GM12891 (cell line): ENCODE results near the gene TAP1.
"Not testable (repeated sequence)": the region's sequence is repeated elsewhere in the genome, so short reads cannot be mapped to it uniquely, and the experiment has no call there.

Experiments used
- DNase-seq: peaks from one replicate; pipeline ENCODE4 v3.0.0; 2011; ENCODE audit warnings: low spot score; ENCODE audit not compliant: insufficient read length
- FAIRE-seq: peaks from 2 replicates; lab custom pipeline; 2011; peaks lifted over from hg19 to GRCh38; lab: Jason Lieb, UNC
- PAX5 ChIP-seq: IDR thresholded peaks from 2 replicates; pipeline ENCODE4 v1.6.1; 2011; ENCODE audit warnings: low read length, moderate library complexity, mild to moderate bottlenecking; ENCODE audit not compliant: insufficient read depth, severe bottlenecking
- POLR2A ChIP-seq: IDR thresholded peaks from 2 replicates; pipeline ENCODE4 v1.6.1; 2011; ENCODE audit warnings: low read depth, low read length, control low read depth
- POLR2AphosphoS5 ChIP-seq: IDR thresholded peaks from 2 replicates; pipeline ENCODE4 v1.6.1; 2011; ENCODE audit warnings: low read depth, low read length, control low read depth
- POU2F2 ChIP-seq: IDR thresholded peaks from 2 replicates; pipeline ENCODE4 v1.6.1; 2011; ENCODE audit warnings: low read depth, mild to moderate bottlenecking, control low read depth, low read length, moderate library complexity
- SPI1 ChIP-seq: IDR thresholded peaks from 2 replicates; pipeline ENCODE4 v1.6.1; 2011; ENCODE audit warnings: low read depth, low read length, control low read depth
- TAF1 ChIP-seq: IDR thresholded peaks from 2 replicates; pipeline ENCODE4 v1.6.1; 2011; ENCODE audit warnings: low read depth, low read length, control low read depth

The TAP1 gene

GRCh38 chr6:32825966-32826365 is 27.5 kb downstream of the TAP1 start:
- TF ChIP-seq POU2F2 (no peak), SPI1 (no peak), POLR2AphosphoS5 (no peak), TAF1 (no peak), PAX5 (no peak), POLR2A (no peak)
- DNase-seq (no peak), FAIRE-seq (no peak)

GRCh38 chr6:32819729-32820128 is 33.8 kb downstream of the TAP1 start:
- DNase-seq (no peak), FAIRE-seq (peak; percentile 55)
- TF ChIP-seq PAX5, result no peak
- no peak for TF ChIP-seq POLR2AphosphoS5
- no peak for TF ChIP-seq SPI1
- no peak for TF ChIP-seq POLR2A
- TF ChIP-seq POU2F2, result no peak
- no peak for TF ChIP-seq TAF1

DNA sequence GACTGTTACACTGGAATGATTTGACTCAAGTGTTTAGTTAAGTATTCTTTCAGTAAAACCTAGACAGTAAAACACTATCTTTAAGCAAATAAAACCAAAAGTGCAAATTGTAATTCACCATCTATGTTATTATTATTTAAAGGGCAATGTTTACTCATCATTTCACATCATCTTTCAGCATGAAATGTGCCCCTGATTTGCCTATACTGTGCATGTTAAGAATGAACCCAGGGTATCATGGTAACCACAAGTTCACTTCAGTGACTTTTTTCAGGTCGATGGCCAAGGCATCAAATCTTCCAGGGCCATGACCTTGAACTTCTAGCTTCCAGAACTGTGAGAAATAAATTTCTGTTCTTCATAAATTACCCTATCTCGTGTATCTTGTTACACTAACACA is 34.6 kb downstream of the TAP1 start:
- TF ChIP-seq SPI1 (no peak), PAX5 (no peak), POU2F2 (no peak), POLR2AphosphoS5 (no peak), TAF1 (no peak), POLR2A (no peak)

GRCh38 chr6:32816746-32817204 is 36.7 kb downstream of the TAP1 start, which contains the start of gene HLA-DOB:
HLA-DOB (minus strand) TSS chr6:32817002; CDS start chr6:32816951, 51 bp downstream.
- no peak for FAIRE-seq
- TF ChIP-seq TAF1, result 0 out of 2 replicates have a peak, but pooled peaks have one; percentile 27
- TF ChIP-seq POLR2AphosphoS5, result no peak
- DNase-seq, result peak; percentile 41

More for the DNA sequence above, 34.6 kb downstream of the TAP1 start:
- FAIRE-seq, result peak; percentile 38
- DNase-seq, result no peak

GRCh38 chr6:32815996-32816395 is 37.5 kb downstream of the TAP1 start:
- TF ChIP-seq TAF1 (no peak), PAX5 (no peak), POU2F2 (no peak), POLR2AphosphoS5 (no peak), POLR2A (no peak), SPI1 (no peak)
- peak; percentile 96 for FAIRE-seq
- DNase-seq, result no peak

- FAIRE-seq, result no peak
- TF ChIP-seq TAF1 (no peak), POLR2A (no peak)
Measured at GRCh38 chr6:32815115-32815514, 38.4 kb downstream of the TAP1 start.

GRCh38 chr6:32814145-32814544 is 39.4 kb downstream of the TAP1 start:
- FAIRE-seq, result no peak
- TF ChIP-seq POLR2AphosphoS5, result no peak; the same call in 1 of the 2 replicates
- TF ChIP-seq POLR2A, result no peak
- no peak for TF ChIP-seq TAF1
- no peak for TF ChIP-seq POU2F2
- no peak for TF ChIP-seq SPI1
- TF ChIP-seq PAX5, result no peak
- no peak for DNase-seq

More at GRCh38 chr6:32815115-32815514, 38.4 kb downstream of the TAP1 start:
- no peak for DNase-seq

DNA sequence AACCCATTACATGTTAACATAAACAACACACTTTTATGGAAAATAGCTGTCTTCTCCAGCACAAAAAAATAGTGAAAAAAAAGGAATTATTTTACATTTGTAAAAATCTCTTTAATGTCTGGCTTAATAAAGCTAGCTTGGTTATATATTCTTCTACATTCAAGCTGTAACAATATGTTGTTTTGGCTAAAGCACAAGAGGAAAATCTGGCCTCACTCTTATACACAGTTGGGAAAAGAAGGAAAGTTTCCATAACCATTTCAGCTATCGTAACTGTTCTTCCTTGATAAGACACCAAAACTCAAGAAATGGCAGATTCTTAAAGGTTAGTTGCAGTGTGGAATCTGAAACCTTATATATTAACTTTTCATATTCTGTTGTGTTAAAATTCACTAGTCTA is 44.3 kb downstream of the TAP1 start:
- TF ChIP-seq POU2F2, result no peak
- no peak for TF ChIP-seq SPI1
- TF ChIP-seq PAX5, result no peak
- no peak for TF ChIP-seq TAF1
- TF ChIP-seq POLR2A, result no peak
- no peak for FAIRE-seq
- DNase-seq, result no peak

- FAIRE-seq (no peak), DNase-seq (no peak)
- TF ChIP-seq POLR2A (no peak), SPI1 (no peak), PAX5 (no peak), TAF1 (no peak), POLR2AphosphoS5 (no peak), POU2F2 (no peak)
Measured at GRCh38 chr6:32807020-32807580, 46.4 kb downstream of the TAP1 start.

GRCh38 chr6:32805404-32805803 is 48.1 kb downstream of the TAP1 start:
- DNase-seq, FAIRE-seq: not testable (repeated sequence)

DNA sequence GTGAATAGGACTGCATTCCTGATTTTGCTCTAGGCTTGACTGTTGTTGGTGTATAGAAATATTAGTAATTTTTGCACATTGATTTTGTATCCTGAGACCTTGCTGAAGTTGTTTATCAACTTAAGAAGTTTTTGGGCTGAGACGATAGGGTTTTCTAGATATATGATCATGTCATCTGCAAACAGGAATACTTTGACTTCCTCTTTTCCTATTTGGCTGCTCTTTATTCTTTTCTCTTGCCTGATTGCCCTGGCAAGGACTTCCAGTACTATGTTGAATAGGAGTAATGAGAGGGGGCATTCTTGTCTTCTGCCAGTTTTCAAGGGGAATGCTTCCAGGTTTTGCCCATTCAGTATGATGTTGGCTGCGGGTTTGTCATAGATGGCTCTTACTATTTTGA is 50.1 kb downstream of the TAP1 start:
- DNase-seq, result no peak
- no peak for TF ChIP-seq POLR2A
- TF ChIP-seq POU2F2, result no peak
- no peak for TF ChIP-seq TAF1
- TF ChIP-seq POLR2AphosphoS5, result no peak
- no peak for TF ChIP-seq PAX5
- TF ChIP-seq SPI1, result peak; percentile 30; the same call in 1 of the 2 replicates
- FAIRE-seq, result no peak

DNA sequence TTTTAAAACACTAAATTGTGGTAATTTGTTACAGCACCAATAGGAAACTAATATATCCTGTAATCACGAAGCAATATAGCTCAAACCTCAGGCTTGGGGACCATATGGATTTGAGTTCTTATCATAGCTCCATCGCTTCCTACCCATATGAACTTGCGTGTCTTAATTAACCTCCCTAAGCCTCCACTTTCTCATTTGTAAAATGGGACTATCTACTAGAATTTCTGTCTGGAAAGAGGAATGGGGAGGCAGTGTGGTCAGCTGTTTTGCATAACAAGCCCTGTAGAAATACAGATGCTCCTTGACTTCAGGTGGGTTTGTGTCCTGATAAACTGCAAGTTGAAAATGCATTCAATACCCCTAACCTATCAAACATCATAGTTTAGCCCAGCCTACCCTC is 53.8 kb downstream of the TAP1 start:
- DNase-seq, result no peak
- no peak for TF ChIP-seq POU2F2
- TF ChIP-seq SPI1, result no peak
- TF ChIP-seq TAF1, result no peak
- TF ChIP-seq POLR2AphosphoS5, result no peak
- no peak for TF ChIP-seq PAX5
- TF ChIP-seq POLR2A, result no peak
- FAIRE-seq, result peak; percentile 77
